ENCODE data around the gene MBD1.

GRCh38 chr18:50272568-50272967 lies 8.8 kb downstream of the MBD1 start:
- TF ChIP-seq, protein P1, sequence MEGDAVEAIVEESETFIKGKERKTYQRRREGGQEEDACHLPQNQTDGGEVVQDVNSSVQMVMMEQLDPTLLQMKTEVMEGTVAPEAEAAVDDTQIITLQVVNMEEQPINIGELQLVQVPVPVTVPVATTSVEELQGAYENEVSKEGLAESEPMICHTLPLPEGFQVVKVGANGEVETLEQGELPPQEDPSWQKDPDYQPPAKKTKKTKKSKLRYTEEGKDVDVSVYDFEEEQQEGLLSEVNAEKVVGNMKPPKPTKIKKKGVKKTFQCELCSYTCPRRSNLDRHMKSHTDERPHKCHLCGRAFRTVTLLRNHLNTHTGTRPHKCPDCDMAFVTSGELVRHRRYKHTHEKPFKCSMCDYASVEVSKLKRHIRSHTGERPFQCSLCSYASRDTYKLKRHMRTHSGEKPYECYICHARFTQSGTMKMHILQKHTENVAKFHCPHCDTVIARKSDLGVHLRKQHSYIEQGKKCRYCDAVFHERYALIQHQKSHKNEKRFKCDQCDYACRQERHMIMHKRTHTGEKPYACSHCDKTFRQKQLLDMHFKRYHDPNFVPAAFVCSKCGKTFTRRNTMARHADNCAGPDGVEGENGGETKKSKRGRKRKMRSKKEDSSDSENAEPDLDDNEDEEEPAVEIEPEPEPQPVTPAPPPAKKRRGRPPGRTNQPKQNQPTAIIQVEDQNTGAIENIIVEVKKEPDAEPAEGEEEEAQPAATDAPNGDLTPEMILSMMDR (IDR thresholded peaks at IDR 0.05; ENCODE audit: low read depth, low read length, missing input control): no peak
- TF ChIP-seq TAF1 (conservative IDR thresholded peaks at IDR 0.05) (no peak), EGR1 (IDR thresholded peaks at IDR 0.05; ENCODE audit: low read depth in 2 of 2) (no peak), RXRA (IDR thresholded peaks at IDR 0.05) (no peak), YY1 (IDR thresholded peaks at IDR 0.05) (no peak), HNF4G (IDR thresholded peaks at IDR 0.05) (no peak), REST (IDR thresholded peaks at IDR 0.05) (no peak), FOXA1 (IDR thresholded peaks at IDR 0.05) (no peak), SP1 (IDR thresholded peaks at IDR 0.05) (no peak), JUND (IDR thresholded peaks at IDR 0.05) (no peak), GABPA (IDR thresholded peaks at IDR 0.05 in 1 of 2, conservative IDR thresholded peaks at IDR 0.05 in 1 of 2) (no peak)
- TF ChIP-seq, protein P2, sequence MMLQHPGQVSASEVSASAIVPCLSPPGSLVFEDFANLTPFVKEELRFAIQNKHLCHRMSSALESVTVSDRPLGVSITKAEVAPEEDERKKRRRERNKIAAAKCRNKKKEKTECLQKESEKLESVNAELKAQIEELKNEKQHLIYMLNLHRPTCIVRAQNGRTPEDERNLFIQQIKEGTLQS (IDR thresholded peaks at IDR 0.05): no peak
- TF ChIP-seq, protein P3, sequence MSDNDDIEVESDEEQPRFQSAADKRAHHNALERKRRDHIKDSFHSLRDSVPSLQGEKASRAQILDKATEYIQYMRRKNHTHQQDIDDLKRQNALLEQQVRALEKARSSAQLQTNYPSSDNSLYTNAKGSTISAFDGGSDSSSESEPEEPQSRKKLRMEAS (IDR thresholded peaks at IDR 0.05): no peak

All from liver (tissue), 3 donors.